Measurements from ENCODE around the gene GRK5.

Gene GRK5

GRCh38 chr10:119424258-119424975 is 217.0 kb downstream of the GRK5 start:
- Histone ChIP-seq H3K4me3 (ENCODE audit: insufficient read depth, low read length, poor library complexity, severe bottlenecking) (no peak overlapping the region), H3K4me2 (ENCODE audit: low read depth, low read length, poor library complexity, severe bottlenecking) (no peak overlapping the region), H3K27me3 (ENCODE audit: low read length) (no peaks in the 10 kb centered on the region), H3K36me3 (ENCODE audit: low read length) (no peaks in the 10 kb centered on the region), H3K9me3 (ENCODE audit: insufficient read depth, low read length) (no peaks in the 10 kb centered on the region), H3K79me2 (ENCODE audit: insufficient read depth, low read length) (no peaks in the 10 kb centered on the region), H3K27ac (ENCODE audit: low read depth, low read length) (no peak overlapping the region), H3F3A (ENCODE audit: insufficient read depth) (no peaks in the 10 kb centered on the region), H3K9ac (ENCODE audit: low read length) (no peak overlapping the region), H4K20me1 (ENCODE audit: low read depth, low read length) (no peaks in the 10 kb centered on the region), H2AFZ (ENCODE audit: low read depth, low read length, severe bottlenecking) (no peak overlapping the region), H3K9me2 (replicated peaks; ENCODE audit: insufficient read depth, low read length) (no peaks in the 10 kb centered on the region)
- TF ChIP-seq CTCF (IDR thresholded peaks at IDR 0.05; ENCODE audit: insufficient read depth, low read length, poor library complexity, severe bottlenecking) (no peak), EZH2phosphoT487 (conservative IDR thresholded peaks at IDR 0.05; ENCODE audit: low read length) (no peak)

GRCh38 chr10:119425102-119425880 is 217.9 kb downstream of the GRK5 start:
- Histone ChIP-seq H3K4me2 (ENCODE audit: low read depth, low read length, poor library complexity, severe bottlenecking) (no peak overlapping the region), H3K27me3 (ENCODE audit: low read length) (no peaks in the 10 kb centered on the region)
- TF ChIP-seq EZH2phosphoT487 (conservative IDR thresholded peaks at IDR 0.05; ENCODE audit: low read length) (no peak), CTCF (IDR thresholded peaks at IDR 0.05; ENCODE audit: insufficient read depth, low read length, poor library complexity, severe bottlenecking) (no peak)

GRCh38 chr10:119425881-119426170 is 218.5 kb downstream of the GRK5 start:
- Histone ChIP-seq H3K79me2 (ENCODE audit: insufficient read depth, low read length) (no peaks in the 10 kb centered on the region), H3K27me3 (ENCODE audit: low read length) (no peaks in the 10 kb centered on the region), H4K20me1 (ENCODE audit: low read depth, low read length) (no peaks in the 10 kb centered on the region), H3K9me3 (ENCODE audit: insufficient read depth, low read length) (no peaks in the 10 kb centered on the region), H3F3A (ENCODE audit: insufficient read depth) (no peaks in the 10 kb centered on the region), H3K4me3 (ENCODE audit: insufficient read depth, low read length, poor library complexity, severe bottlenecking) (no peak overlapping the region), H2AFZ (ENCODE audit: low read depth, low read length, severe bottlenecking) (no peak overlapping the region), H3K9me2 (replicated peaks; ENCODE audit: insufficient read depth, low read length) (no peaks in the 10 kb centered on the region), H3K36me3 (ENCODE audit: low read length) (no peaks in the 10 kb centered on the region), H3K4me2 (ENCODE audit: low read depth, low read length, poor library complexity, severe bottlenecking) (no peak overlapping the region), H3K27ac (ENCODE audit: low read depth, low read length) (no peak overlapping the region), H3K9ac (ENCODE audit: low read length) (no peak overlapping the region)
- TF ChIP-seq EZH2phosphoT487 (conservative IDR thresholded peaks at IDR 0.05; ENCODE audit: low read length) = no peak
- no peak for TF ChIP-seq CTCF (IDR thresholded peaks at IDR 0.05; ENCODE audit: insufficient read depth, low read length, poor library complexity, severe bottlenecking)

More at GRCh38 chr10:119425102-119425880, 217.9 kb downstream of the GRK5 start:
- Histone ChIP-seq H3F3A (ENCODE audit: insufficient read depth) (no peaks in the 10 kb centered on the region), H3K36me3 (ENCODE audit: low read length) (no peaks in the 10 kb centered on the region), H3K79me2 (ENCODE audit: insufficient read depth, low read length) (no peaks in the 10 kb centered on the region), H4K20me1 (ENCODE audit: low read depth, low read length) (no peaks in the 10 kb centered on the region), H3K9ac (ENCODE audit: low read length) (no peak overlapping the region), H3K27ac (ENCODE audit: low read depth, low read length) (no peak overlapping the region), H3K9me3 (ENCODE audit: insufficient read depth, low read length) (no peaks in the 10 kb centered on the region), H3K4me3 (ENCODE audit: insufficient read depth, low read length, poor library complexity, severe bottlenecking) (no peak overlapping the region), H2AFZ (ENCODE audit: low read depth, low read length, severe bottlenecking) (no peak overlapping the region), H3K9me2 (replicated peaks; ENCODE audit: insufficient read depth, low read length) (no peaks in the 10 kb centered on the region)
